Hepatocyte (in vitro differentiated cells): ENCODE data around the gene UVRAG. TPM values are rescaled to one million over a fixed set of nuclear protein-coding genes. Genes with fewer than 3 reads are reported as not detected.

ENCODE experiments used
- DNase-seq: peaks from one replicate; pipeline ENCODE4 v3.0.0-alpha.2; 2016; ENCODE audit warnings: low spot score
- H2AFZ ChIP-seq: fragments of 200-600 bp; sonication (generic); 2 replicates; pipeline ENCODE4 v1.6.0; 2016; ENCODE audit warnings: antibody characterized with exemption, mild to moderate bottlenecking
- H3K27ac ChIP-seq: fragments of 200-600 bp; sonication (generic); 2 replicates; pipeline ENCODE4 v1.5.1; 2016; ENCODE audit warnings: mild to moderate bottlenecking
- H3K27me3 ChIP-seq: fragments of 200-600 bp; sonication (generic); 2 replicates; pipeline ENCODE4 v1.6.1; 2016
- H3K36me3 ChIP-seq: fragments of 200-600 bp; sonication (generic); replicated peaks from 2 replicates; pipeline ENCODE4 v1.5.1; 2016; ENCODE audit warnings: low read depth; ENCODE audit not compliant: insufficient read depth
- H3K4me1 ChIP-seq: fragments of 200-600 bp; sonication (generic); 2 replicates; pipeline ENCODE4 v1.5.1; 2016; ENCODE audit warnings: mild to moderate bottlenecking, moderate library complexity; ENCODE audit not compliant: insufficient read depth
- H3K4me2 ChIP-seq: fragments of 200-600 bp; sonication (generic); 2 replicates; pipeline ENCODE4 v1.6.0; 2016
- H3K4me3 ChIP-seq: fragments of 200-600 bp; sonication (generic); 2 replicates; pipeline ENCODE4 v1.5.1; 2016; ENCODE audit warnings: mild to moderate bottlenecking
- H3K79me2 ChIP-seq: fragments of 200-600 bp; sonication (generic); 2 replicates; pipeline ENCODE4 v1.6.0; 2017; ENCODE audit warnings: mild to moderate bottlenecking
- H3K9me2 ChIP-seq: fragments of 200-600 bp; sonication (generic); replicated peaks from 2 replicates; pipeline ENCODE4 v1.6.0; 2017; ENCODE audit warnings: mild to moderate bottlenecking; ENCODE audit not compliant: insufficient read depth
- H3K9me3 ChIP-seq: fragments of 200-600 bp; sonication (generic); 2 replicates; pipeline ENCODE4 v1.5.1; 2016; ENCODE audit warnings: low read depth, mild to moderate bottlenecking
- H4K20me1 ChIP-seq: fragments of 200-600 bp; sonication (generic); 2 replicates; pipeline ENCODE4 v1.6.0; 2016; ENCODE audit warnings: mild to moderate bottlenecking; ENCODE audit not compliant: insufficient read depth, poor library complexity, severe bottlenecking
- CTCF ChIP-seq: fragments of 200-600 bp; sonication (generic); IDR thresholded peaks from 2 replicates; pipeline ENCODE4 v1.5.1; 2016; ENCODE audit warnings: antibody characterized with exemption, mild to moderate bottlenecking; ENCODE audit not compliant: poor library complexity
- EZH2 ChIP-seq: fragments of 200-600 bp; sonication (generic); IDR thresholded peaks from 2 replicates; pipeline ENCODE4 v1.6.1; 2016; ENCODE audit warnings: antibody characterized with exemption, mild to moderate bottlenecking, borderline replicate concordance
- EZH2phosphoT487 ChIP-seq: fragments of 200-600 bp; sonication (generic); IDR thresholded peaks from one replicate; pipeline ENCODE4 v1.6.1; 2018; ENCODE audit warnings: antibody characterized with exemption, mild to moderate bottlenecking, low read depth, moderate library complexity; ENCODE audit not compliant: unreplicated experiment, severe bottlenecking
- WGBS: methylation state at CpG from one replicate; pipeline ENCODE4 v1.1.6; 2016; ENCODE audit warnings: low lambda C conversion rate; ENCODE audit errors: missing lambda C conversion rate; 5-methylcytosine and 5-hydroxymethylcytosine counted together
- polyA plus RNA-seq: library from polyadenylated mRNA; unstranded; fragments of >200 nt; fragmentation: Nextera tagmentation; extraction: Ambion mirVana; gene quantifications from 2 replicates; pipeline ENCODE4 v1.2.1, GENCODE V29; 2016
- total RNA-seq: library from RNA; depleted of rRNA; stranded (reverse); fragments of >200 nt; gene quantifications from 2 replicates; pipeline ENCODE4 v1.2.3, GENCODE V29; 2014

UVRAG gene
- total and polyA plus RNA-seq, 2 experiments from 2014 or later = 15.3 to 36.5 TPM

GRCh38 chr11:76131142-76131541 lies 316.1 kb downstream of the UVRAG start:
- Histone ChIP-seq H3K27ac (peak overlapping the region; percentile 62), H3K9me2 (no peaks in the 10 kb centered on the region), H3K4me2 (peak overlapping the region; percentile 46), H2AFZ (no peak overlapping the region), H3K36me3 (no peaks in the 10 kb centered on the region), H3K27me3 (no peaks in the 10 kb centered on the region), H3K4me1 (peaks cover 21% of the 10 kb centered on the region), H3K79me2 (no peaks in the 10 kb centered on the region), H3K4me3 (no peak overlapping the region), H3K9me3 (no peaks in the 10 kb centered on the region), H4K20me1 (no peaks in the 10 kb centered on the region)
- TF ChIP-seq CTCF (no peak), EZH2 (no peak), EZH2phosphoT487 (no peak)
- WGBS = 60% methylated on average over 2 of the region's 2 CpGs
- no peak for DNase-seq

GRCh38 chr11:76131671-76132631 lies 316.9 kb downstream of the UVRAG start:
- Histone ChIP-seq H3K4me3 (no peak overlapping the region), H3K4me2 (peak overlapping the region; percentile 46), H3K36me3 (no peaks in the 10 kb centered on the region), H3K4me1 (peaks cover 21% of the 10 kb centered on the region), H3K79me2 (no peaks in the 10 kb centered on the region), H3K27ac (peak overlapping the region; percentile 62), H2AFZ (no peak overlapping the region), H4K20me1 (no peaks in the 10 kb centered on the region), H3K27me3 (no peaks in the 10 kb centered on the region), H3K9me3 (no peaks in the 10 kb centered on the region), H3K9me2 (no peaks in the 10 kb centered on the region)
- TF ChIP-seq EZH2 = no peak
- no peak for TF ChIP-seq EZH2phosphoT487
- no peak for TF ChIP-seq CTCF
- 75% methylated on average over 6 of the region's 6 CpGs for WGBS
- no peak for DNase-seq

GRCh38 chr11:76134239-76134638 lies 319.2 kb downstream of the UVRAG start:
- Histone ChIP-seq H3K4me1 (peaks cover 21% of the 10 kb centered on the region), H3K4me2 (no peak overlapping the region), H3K36me3 (no peaks in the 10 kb centered on the region), H3K4me3 (no peak overlapping the region), H3K27me3 (no peaks in the 10 kb centered on the region), H3K27ac (no peak overlapping the region), H2AFZ (no peak overlapping the region), H3K79me2 (no peaks in the 10 kb centered on the region), H3K9me2 (no peaks in the 10 kb centered on the region), H3K9me3 (no peaks in the 10 kb centered on the region), H4K20me1 (no peaks in the 10 kb centered on the region)
- DNase-seq = no peak
- WGBS = 100% methylated on average over 3 of the region's 3 CpGs
- TF ChIP-seq CTCF (no peak), EZH2 (no peak), EZH2phosphoT487 (no peak)
